Stimulated activated CD8-positive, alpha-beta memory T cell treated with anti-CD3 and anti-CD28 coated beads, Interleukin-15, amount 100 ng/mL, for 4 hours (primary cell): ENCODE results near the gene STBD1.
"Not testable (repeated sequence)": the region's sequence is repeated elsewhere in the genome, so short reads cannot be mapped to it uniquely, and the experiment has no call there.

Source experiments
- DNase-seq, 2 donors: peaks; one replicate each; pipeline ENCODE4 v3.0.0-alpha.2; 2020; ENCODE audit warnings: low read depth in 2 of 2

Gene STBD1

DNA sequence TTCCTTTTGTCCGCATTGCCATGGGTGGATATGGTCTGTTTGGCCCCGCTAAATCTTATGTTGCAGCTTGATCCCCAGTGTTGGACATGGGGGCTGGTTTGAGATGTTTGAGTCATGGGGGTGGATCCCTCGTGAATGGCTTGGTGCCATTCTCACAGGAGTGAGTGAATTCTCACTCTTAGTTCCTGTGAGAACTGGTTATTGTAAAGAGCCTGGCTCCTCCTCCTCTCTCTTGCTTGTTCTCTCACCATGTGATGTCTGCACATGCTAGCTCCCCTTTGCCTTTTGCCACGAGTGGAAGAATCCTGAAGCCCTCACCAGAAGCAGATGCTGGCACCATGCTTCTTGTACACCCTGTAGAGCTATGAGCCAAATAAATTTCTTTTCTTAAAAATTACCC lies 22.6 kb upstream of the STBD1 start:
- DNase-seq = no peak

DNA sequence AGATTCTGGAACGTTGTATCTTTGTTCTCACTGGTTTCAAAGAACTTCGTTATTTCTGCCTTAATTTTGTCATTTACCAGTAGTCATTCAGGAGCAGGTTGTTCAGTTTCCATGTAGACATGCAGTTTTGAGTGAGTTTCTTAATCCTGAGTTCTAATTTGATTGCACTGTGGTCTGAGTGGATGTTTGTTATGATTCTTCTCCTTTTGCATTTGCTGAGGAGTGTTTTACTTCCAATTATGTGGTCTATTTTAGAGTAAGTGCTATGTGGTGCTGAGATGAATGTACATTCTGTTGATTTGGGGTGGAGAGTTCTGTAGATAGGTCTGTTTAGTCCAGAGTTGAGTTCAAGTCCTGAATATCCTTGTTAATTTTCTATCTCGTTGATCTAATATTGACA lies 18.7 kb upstream of the STBD1 start:
- not testable (repeated sequence) for DNase-seq

DNA sequence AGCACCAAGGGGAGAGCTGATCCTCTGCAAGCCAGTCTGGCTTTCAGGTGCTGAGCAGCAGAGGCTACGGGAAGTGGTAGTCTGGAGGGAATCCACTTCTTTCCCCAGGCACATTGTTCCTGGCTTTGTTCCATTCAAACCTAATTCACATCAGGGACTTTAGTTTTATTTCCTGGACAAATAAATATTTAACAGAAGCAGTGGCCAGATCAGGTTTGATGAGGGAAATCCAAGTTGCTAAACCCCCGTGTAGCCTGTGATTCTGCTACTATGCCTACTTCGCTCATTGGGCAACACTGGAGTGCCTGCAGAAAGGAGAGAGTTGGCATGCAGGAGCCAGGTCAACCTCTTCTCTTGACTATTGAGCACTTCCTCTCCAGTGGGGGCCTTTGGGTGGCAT lies 13.8 kb upstream of the STBD1 start:
- no peak for DNase-seq

DNA sequence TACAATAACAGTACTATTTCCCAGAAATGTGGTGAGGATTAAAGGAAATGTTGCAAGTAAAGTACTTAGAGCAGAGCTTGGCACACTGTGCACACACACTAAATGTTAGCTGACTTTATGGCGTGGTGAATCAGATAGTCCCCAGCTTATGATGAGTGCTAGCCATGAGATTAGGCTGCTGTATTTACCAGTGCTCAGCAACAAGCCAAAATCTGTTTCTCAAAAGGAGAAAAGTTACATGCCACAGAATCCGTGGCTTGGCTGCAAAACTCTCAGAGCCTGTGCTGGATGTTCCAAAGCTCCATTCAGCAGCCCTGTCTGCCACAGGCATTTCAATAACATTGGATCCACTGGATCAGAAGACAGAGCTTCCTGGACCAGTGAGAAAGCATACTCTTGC lies 12.8 kb upstream of the STBD1 start:
- no peak for DNase-seq

DNA sequence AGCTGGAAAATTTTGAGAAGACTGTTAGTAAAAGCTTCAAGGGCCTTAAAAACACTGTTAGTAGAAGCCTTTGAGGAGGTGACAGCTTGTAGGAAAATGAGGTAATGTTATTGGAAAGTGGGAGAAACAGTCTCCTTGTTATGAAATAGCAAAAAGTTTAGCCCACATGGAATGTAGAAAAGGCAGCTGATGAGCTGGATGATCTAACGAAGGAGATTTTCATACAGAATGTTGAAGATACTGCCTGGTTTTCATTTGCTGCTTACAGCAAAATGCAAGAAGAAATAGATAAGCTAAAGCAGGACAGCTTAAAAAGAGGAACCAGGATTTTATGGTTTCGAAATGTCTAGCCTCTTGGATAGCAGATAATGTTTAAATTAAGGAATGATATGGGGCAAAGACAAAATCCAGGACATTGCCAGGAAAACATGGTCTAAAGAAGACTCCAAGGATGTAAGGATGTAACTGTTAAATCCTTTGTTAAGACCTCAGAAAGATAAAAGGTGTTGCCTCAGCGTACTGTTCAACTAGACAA lies 10.2 kb upstream of the STBD1 start:
- no peak for DNase-seq

DNA sequence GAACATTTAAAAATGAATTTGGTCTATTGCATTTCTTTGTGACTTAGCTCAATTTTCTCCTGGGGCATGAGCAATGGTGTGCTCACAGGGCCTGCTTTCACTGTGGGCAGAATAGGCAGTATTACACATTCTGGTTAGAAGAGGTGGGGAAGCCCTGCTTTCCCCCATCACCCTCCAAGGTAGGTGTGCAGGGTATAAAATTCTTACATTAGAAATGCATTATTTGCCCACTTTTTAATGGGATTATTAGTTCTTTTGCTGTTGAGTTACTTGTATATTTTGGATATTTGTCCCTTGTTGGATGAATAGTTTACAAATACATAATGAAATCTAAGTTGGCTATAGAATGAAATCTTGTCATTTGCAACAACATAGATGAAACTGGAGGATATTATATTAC lies 8.3 kb upstream of the STBD1 start:
- DNase-seq = no peak

DNA sequence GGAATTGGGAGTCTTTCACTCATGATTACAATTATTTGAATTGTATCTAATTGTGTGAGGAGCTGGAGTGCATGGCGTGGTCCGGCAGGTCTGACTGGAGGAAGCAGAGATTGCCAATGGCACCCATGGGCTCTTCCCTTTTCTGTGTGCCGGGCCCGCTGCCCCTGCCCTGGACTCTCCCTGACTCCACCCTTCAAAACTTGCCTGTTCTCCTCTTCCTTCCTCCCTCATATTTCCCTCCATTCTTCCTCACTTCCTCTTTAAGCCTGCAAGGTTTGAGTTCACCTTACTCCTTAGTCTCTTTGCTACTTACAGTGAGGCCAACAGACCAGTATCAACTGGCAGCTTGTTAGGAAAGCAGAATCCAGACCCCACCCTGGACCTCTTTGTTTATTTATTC lies 6.5 kb upstream of the STBD1 start:
- no peak for DNase-seq

DNA sequence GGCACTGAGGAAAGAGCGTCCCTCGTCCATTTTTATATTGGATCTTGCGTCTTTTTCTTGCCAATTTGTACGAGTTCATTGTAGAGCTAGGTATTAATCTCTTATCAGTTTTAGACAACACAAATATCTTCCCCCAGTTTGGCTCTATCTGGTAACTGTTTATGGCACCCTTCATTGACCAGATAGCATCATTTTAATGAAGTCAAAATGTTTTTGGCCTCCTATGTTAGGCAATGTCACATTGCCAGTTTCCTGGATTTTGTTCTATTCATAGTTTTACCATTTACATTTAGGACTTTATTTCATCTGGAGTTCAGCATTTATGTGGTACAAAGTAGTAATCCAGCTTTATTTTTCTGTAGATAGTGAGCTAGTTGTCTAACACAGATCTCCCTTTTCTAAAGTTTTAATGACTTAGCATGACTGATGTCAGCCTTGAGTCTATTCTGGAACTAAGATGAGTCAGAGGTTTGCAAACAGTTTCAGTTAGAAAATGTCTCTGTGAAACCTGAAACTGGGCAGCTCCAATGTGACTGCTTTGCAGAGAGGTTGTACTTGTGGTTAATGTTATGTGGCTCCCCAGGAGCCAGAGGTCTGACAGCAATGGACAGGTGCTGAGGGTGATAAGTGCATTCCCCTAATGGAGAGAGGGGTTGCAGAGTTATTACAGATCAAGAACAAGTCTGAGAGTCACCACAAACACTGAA lies 5.3 kb upstream of the STBD1 start:
- DNase-seq = no peak

DNA sequence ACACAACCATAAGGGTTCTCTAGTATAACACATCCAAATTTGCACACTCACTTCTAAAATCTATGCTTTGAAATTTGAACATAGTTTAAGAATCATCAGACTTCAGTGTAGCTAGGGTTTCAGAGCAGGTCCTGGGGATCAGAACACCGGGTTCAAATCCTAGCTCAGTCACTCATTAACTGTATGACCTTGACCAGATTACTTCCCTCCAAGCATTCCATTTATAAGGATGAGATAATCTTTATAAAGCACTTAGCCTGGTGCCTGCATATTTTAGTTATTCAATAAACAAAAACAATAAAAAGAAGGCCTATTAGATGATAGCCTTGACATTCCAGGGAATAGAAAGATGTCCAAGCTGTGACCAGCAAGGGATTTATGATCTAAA lies 4.8 kb upstream of the STBD1 start:
- DNase-seq = no peak

DNA sequence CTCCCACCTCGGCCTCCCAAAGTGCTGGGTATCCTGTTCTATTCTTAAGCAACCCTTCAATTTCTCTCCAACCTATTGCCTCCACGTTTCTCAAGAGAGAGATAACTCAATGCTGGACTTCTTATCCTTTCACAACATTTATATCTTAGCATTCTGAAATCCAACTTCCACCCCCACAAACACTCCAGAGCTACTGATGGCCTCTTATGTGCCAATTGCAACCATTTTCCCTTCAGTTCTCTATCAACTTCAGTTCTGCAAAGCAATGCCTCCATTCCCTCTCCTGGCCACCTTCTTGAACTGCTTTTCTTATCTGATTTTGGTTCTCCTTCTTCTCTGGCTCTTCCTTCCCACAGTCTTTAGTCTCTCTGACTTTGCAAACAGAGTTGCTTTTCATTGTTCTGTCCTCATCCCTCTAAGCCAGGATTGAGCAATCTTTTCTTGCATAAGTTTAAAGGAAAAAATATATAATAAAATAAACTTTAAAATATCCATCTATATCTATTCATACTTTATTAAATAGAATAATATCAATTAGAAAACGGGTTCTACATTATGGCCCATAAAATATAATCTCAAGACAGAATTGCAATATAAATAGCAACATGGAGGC lies 3.6 kb upstream of the STBD1 start:
- no peak for DNase-seq

DNA sequence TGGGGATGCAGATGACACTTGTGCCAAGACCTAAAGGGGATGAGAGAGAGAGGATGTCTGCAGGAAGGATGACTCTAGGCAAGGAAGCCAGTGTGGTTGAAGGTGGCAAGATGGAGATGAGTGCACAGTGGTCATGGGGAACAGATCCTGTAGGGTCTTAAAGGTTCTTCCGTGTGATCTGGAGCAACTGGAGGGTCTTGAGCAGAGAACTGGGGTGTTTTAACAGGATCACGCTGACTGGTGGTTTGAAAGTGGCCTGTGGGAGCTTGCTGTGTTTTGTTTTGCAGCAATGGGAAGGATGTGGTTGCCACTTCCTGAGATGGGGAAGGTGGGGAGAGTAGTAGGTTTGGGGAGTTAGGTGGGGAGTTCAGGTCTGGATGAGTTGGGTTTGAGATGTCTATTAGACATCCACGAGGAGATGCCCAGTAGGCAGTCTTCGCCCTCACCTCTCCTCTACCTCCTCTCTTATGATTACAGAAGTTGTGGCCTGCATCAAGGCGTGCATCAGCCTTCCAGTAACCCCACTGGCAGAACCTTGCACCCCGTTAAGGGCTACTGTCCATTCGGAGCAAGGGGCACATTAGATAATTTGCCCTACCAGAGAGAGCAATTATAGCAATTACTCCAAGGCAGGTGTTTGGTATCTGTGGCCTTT lies 1.4 kb upstream of the STBD1 start:
- no peak for DNase-seq

DNA sequence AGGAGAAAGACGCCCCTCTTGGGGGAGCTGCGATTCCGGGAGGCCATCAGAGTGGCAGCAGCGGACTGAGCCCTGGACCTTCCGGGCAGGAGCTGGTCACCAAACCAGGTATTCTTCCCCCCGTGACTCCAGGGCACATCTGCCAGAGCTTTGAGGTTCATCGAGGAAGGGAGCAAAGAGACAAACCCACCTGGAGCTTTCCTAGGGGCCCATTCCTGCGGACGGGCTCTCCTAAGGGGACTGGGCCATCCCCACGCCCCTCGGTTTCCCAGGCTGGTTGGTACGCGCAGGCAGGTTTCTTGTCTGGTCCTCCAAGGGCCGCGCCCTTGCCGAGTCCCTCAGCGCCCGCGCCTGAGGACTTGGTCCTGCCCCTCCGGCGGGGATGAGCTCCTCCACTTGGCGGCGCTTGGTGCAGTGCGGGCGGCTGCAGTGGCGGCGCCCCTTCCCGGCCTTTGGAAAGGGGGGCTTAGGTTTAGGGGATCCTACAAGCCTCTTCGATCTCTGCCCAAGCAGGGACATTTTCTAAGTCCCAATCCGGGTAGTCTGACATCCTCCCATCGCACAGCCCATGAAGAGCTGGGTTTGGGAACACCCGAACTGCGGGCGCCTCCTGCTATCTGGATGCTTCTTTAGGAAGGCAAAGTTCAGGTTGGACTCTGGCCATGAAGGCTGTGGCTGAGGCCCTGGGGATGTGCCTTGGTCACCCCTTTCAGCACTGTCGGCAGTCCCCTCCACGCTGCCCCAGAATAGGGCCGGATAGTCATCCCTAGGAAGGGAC lies 538 bp downstream of the STBD1 start:
- DNase-seq = no peak

DNA sequence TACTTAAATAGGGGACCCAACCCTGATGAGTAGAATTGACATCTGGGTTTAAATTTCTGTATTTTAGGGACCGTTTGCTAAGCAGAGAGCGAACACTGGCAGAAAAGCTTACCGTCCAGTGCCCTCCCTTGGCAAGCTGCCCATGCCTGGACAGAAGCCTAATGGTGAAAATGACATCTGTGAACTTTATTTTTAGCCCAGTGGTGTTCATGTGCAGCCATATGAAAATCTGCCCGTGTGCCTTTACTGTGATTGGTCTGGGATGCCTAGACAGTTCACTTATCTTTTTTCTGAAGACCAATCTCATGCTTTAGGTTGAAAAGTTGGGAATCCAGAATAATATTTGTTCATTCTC lies 1.1 kb downstream of the STBD1 start:
- DNase-seq = no peak

DNA sequence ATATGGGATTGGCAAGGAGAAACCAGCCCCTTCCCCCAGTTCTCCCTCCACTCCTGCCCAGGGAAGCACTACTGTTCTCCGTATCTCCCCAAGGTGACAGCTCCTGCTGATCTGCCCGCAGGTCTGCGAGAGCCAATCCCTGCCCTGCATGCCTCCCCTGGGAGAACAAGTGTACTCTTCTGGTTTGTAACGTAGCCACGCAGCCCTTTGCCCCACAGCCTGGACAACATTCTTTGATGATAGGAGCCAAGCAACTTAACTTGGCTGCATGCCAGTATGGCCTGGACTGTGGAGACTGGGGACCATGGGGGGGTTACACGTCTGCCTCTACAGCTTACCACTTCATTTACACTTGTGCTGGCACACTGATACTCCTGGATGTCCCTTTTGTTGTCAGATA lies 2.0 kb downstream of the STBD1 start:
- DNase-seq = no peak

DNA sequence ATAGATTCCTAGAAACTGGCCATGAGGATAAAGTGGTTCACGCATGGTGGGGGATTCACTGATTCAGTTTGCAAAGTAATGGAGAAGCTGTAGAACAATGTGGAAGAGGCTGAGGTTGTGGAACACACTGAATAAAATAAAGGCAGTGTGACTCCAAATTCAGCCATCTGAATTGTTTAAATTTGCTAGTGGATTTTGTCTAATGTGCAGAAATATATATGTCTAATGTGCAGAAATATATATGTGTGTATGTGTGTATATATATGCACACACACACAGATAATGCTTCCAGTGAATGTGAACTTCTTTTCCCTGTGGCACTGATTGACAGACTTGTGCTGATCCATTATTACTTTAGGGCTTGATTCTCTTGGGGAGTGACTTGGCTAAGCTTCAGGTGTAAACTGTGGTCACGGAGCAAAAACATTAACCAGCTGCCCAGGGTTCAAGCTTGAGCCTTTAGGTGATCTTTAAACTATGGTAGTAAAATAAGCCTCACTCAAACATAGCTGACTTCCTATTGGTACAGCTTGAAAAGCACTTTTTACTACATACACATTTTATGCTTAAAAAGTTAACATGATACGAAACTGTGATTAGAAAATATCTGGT lies 3.5 kb downstream of the STBD1 start:
- no peak for DNase-seq

DNA sequence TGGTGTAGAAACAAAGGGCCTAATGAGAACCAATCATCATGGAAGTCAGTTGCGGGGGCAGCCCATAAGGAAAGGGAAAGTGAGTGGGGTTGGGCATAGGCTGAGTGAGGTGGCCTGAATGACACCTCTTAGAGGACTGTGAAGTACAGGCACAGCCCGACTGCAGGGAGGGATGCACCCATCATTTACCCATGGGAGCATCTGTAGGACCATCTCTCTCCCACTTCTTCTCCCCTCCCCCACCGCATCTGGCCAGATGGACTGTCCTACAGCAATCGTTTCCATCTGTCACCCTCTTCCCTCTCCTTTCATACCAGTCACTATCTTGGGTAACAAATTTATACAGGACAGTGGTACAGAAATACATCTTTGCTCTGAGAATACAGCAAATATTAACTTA lies 4.2 kb downstream of the STBD1 start:
- no peak for DNase-seq

DNA sequence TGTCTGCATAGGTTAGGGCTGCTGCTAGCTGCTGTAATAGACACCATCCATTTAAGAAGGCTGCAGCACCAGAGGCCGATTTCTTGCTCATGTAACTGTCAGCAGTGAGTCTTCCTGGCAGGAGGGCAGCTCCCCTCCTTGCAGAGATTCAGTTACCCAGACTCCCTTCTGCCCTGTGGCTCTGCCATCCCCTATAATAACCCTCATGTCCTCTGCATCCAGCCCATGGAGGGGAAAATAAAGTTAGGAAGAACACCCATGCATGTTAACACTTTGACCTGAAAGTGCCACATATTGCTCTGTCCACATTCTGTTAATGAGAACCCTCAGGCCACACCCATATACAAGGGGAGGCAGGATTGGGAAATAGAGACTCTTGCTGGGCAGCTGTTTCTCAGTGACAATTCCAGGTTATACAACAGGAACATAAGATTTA lies 5.4 kb downstream of the STBD1 start:
- no peak for DNase-seq

DNA sequence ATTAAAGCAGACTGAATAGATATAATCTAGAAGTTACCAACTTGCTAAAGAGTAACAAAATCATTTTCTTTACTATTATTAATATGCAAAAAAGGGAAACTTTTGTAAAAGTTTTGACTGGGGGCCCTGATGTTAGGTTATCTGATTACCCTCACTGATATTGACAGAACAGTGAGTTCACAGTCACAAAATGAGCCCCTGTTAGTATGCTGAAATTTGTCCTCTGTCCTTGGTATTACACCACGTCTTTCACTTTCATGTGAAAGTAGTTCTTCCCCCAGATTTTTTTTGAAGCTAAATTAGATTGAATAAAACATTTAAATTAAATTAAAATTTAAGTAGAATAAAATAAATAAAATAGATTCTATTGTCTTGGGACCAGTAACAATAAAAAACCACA lies 5.9 kb downstream of the STBD1 start:
- DNase-seq = no peak

DNA sequence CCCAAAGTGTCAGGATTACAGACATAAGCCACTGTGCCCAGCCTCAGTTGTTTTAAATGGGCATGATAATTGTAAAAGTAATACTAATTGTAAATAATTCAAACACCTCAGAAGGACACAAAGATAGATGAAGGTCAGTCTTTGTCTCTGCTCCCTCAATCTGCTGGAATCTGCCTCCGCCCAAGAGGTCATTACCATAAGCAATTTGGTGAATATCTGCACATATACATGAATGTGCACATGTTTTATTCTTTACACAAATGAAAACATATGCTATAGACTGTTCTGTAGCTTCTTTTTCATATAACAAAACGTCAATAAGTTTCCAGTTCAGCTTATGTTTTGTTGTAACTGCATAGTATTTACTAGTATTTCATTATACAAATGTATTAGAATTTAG lies 7.0 kb downstream of the STBD1 start:
- no peak for DNase-seq

DNA sequence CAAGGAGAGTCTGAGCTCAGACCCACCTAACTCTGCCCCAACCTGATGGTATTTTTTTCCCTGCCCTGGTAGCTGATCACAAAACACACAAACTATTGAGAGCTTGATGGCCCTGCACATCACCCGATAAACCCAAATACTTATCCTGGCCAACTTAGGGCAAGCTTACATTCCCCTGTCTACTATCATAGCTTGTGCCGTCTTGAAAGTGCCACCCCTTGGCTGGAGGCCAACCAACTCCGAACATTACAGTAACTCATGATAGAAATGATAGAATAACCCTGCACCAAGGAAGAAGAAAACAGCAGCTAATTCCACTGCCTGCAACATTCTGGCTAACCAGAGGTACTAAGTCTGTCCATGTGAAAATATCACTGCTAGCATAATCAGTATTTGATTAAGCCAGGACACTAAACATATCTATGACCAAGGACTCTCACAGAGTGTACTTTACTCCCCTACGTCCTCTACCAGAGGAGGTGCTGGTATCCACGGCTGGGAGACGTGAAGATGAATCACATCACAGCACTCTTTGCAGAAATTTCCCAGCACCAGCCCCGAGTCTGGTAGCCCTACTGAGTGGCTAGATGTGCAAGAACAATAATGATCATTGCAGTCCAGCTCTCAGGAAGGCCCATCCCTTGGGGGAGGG lies 8.9 kb downstream of the STBD1 start:
- DNase-seq = no peak

DNA sequence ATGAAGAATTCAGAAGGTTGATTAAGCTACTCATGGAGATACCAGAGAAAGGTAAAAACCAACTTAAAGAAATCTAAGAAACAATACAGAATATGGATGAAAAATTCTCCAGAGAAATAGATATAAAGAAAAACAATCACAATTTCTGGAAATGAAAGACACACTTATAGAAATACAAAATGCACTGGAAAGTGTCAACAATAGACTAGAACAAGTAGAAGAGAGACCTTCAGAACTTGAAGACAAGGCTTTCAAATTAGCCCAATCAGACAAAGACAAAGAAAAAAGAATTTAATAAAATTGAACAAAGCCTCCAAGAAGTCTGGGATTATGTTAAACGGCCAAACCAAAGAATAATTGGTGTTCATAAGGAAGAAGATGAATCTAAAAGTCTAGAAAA lies 9.6 kb downstream of the STBD1 start:
- no peak for DNase-seq

DNA sequence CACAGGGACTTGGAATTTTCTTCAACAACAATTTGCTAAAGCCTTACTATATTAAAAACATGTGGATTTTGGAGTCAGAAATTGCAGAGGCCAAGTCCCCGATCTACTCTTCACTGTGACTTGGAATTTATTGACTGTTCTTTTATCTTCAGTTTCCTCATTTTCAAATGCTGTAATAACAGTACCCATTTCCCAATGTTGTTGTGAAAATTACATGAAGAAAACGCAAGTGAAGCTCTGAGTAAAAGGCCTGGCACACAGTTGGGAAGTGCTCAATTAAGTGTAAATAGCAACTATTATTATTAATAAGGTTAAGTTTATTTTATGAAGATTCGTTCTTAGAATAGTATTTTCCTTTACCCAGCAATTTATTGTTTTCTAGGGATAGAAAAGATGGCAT lies 15.7 kb downstream of the STBD1 start:
- DNase-seq = no peak
